Neural cell (in vitro differentiated cells): ENCODE measurements around the gene UBN1. TPM values are rescaled to one million over a fixed set of nuclear protein-coding genes. Genes with fewer than 3 reads are reported as not detected.

Source experiments
- H2AFZ ChIP-seq: fragments of 200-600, 300-800 bp; sonication (generic), shearing (Covaris generic); 2 replicates; pipeline ENCODE4 v1.6.0; 2014; ENCODE audit warnings: low read depth, mild to moderate bottlenecking, antibody characterized with exemption, low read length, moderate library complexity
- H3F3A ChIP-seq: fragments of 200-600 bp; shearing (Covaris generic); 2 replicates; pipeline ENCODE4 v1.6.1; 2016; ENCODE audit warnings: mild to moderate bottlenecking, moderate library complexity, mixed read lengths, antibody characterized with exemption, low read length; ENCODE audit not compliant: insufficient read depth, poor library complexity, severe bottlenecking
- H3K27ac ChIP-seq: fragments of 200-600, 300-800 bp; sonication (generic), shearing (Covaris generic); 2 replicates; pipeline ENCODE4 v1.5.1; 2014; ENCODE audit warnings: mild to moderate bottlenecking, low read length, moderate library complexity
- H3K27me3 ChIP-seq: fragments of 300-800, 200-600 bp; sonication (generic), shearing (Covaris generic); 2 replicates; pipeline ENCODE4 v1.6.0; 2014; ENCODE audit warnings: mild to moderate bottlenecking, low read depth, low read length, moderate library complexity; ENCODE audit not compliant: insufficient read depth
- H3K36me3 ChIP-seq: fragments of 300-800, 200-600 bp; sonication (generic), shearing (Covaris generic); 2 replicates; pipeline ENCODE4 v1.5.1; 2014; ENCODE audit warnings: mild to moderate bottlenecking, antibody characterized with exemption, low read length, moderate library complexity; ENCODE audit not compliant: insufficient read depth
- H3K4me2 ChIP-seq: fragments of 300-800, 200-600 bp; sonication (generic), shearing (Covaris generic); 2 replicates; pipeline ENCODE4 v1.6.0; 2014; ENCODE audit warnings: mild to moderate bottlenecking, low read length
- H3K4me3 ChIP-seq: fragments of 300-800, 200-600 bp; sonication (generic), shearing (Covaris generic); 2 replicates; pipeline ENCODE4 v1.5.1; 2014; ENCODE audit warnings: mild to moderate bottlenecking, low read length, moderate library complexity
- H3K79me2 ChIP-seq: fragments of 200-600 bp; shearing (Covaris generic); replicated peaks from 2 replicates; pipeline ENCODE4 v1.6.0; 2014; ENCODE audit warnings: mild to moderate bottlenecking, low read length, moderate library complexity; ENCODE audit not compliant: insufficient read depth
- H3K9ac ChIP-seq: fragments of 300-800, 200-600 bp; sonication (generic), shearing (Covaris generic); 2 replicates; pipeline ENCODE4 v1.6.1; 2016; ENCODE audit warnings: mild to moderate bottlenecking, low read length, mixed read lengths
- H3K9me2 ChIP-seq: fragments of 200-600 bp; shearing (Covaris generic); 2 replicates; pipeline ENCODE4 v1.6.1; 2016; ENCODE audit warnings: mild to moderate bottlenecking, low read length, mixed read lengths; ENCODE audit not compliant: insufficient read depth
- H3K9me3 ChIP-seq: fragments of 200-600, 300-800 bp; sonication (generic), shearing (Covaris generic); 2 replicates; pipeline ENCODE4 v1.6.1; 2016; ENCODE audit warnings: mild to moderate bottlenecking, mixed run types, low read length, moderate library complexity, mixed read lengths
- H4K20me1 ChIP-seq: fragments of 200-600 bp; shearing (Covaris generic); 2 replicates; pipeline ENCODE4 v1.6.1; 2016; ENCODE audit warnings: mild to moderate bottlenecking, mixed run types; ENCODE audit not compliant: insufficient read depth
- EP300 ChIP-seq: fragments of 450-650 bp; conservative IDR thresholded peaks from 2 replicates; pipeline ENCODE4 v1.6.1; 2014; ENCODE audit warnings: antibody characterized with exemption, mild to moderate bottlenecking, moderate library complexity; ENCODE audit not compliant: poor library complexity, severe bottlenecking
- EZH2 ChIP-seq: fragments of 200-600, 300-800 bp; shearing (Covaris generic), sonication (generic); IDR thresholded peaks from 2 replicates; pipeline ENCODE4 v1.6.1; 2014; ENCODE audit warnings: antibody characterized with exemption, low read length, borderline replicate concordance, mild to moderate bottlenecking; ENCODE audit not compliant: insufficient read depth, poor library complexity, severe bottlenecking
- MXI1 ChIP-seq: fragments of 450-650 bp; conservative IDR thresholded peaks from 2 replicates; pipeline ENCODE4 v1.6.1; 2014; ENCODE audit warnings: antibody characterized with exemption, mild to moderate bottlenecking; ENCODE audit not compliant: poor library complexity, severe bottlenecking
- POLR2AphosphoS5 ChIP-seq: IDR thresholded peaks from 2 replicates; pipeline ENCODE4 v1.6.1; 2012
- RAD21 ChIP-seq: fragments of 450-650 bp; conservative IDR thresholded peaks from 2 replicates; pipeline ENCODE4 v1.6.1; 2014; ENCODE audit warnings: antibody characterized with exemption, mild to moderate bottlenecking, moderate library complexity
- SMC3 ChIP-seq: fragments of 450-650 bp; conservative IDR thresholded peaks from 2 replicates; pipeline ENCODE4 v1.6.1; 2014; ENCODE audit warnings: antibody characterized with exemption, mild to moderate bottlenecking, moderate library complexity; ENCODE audit not compliant: poor library complexity
- TAF1 ChIP-seq: IDR thresholded peaks from 2 replicates; pipeline ENCODE4 v1.6.1; 2012; ENCODE audit warnings: low read depth
- polyA plus RNA-seq: library from polyadenylated mRNA; depleted of rRNA; stranded (reverse); fragments of >200 nt; gene quantifications from 2 replicates; pipeline ENCODE4 v1.2.3, GENCODE V29; 2014
- TF ChIP-seq, protein P1 (sequence below): fragments of 450-650 bp; IDR thresholded peaks from 2 replicates; pipeline ENCODE4 v1.5.1; 2014; ENCODE audit warnings: antibody characterized with exemption, mild to moderate bottlenecking, moderate library complexity; ENCODE audit not compliant: poor library complexity, severe bottlenecking
- TF ChIP-seq, protein P2 (sequence below): IDR thresholded peaks from 2 replicates; pipeline ENCODE4 v1.6.1; 2012; ENCODE audit warnings: borderline replicate concordance

UBN1 gene
- polyA plus RNA-seq, 1 donor from 2014 or later, result 17.1 TPM

DNA sequence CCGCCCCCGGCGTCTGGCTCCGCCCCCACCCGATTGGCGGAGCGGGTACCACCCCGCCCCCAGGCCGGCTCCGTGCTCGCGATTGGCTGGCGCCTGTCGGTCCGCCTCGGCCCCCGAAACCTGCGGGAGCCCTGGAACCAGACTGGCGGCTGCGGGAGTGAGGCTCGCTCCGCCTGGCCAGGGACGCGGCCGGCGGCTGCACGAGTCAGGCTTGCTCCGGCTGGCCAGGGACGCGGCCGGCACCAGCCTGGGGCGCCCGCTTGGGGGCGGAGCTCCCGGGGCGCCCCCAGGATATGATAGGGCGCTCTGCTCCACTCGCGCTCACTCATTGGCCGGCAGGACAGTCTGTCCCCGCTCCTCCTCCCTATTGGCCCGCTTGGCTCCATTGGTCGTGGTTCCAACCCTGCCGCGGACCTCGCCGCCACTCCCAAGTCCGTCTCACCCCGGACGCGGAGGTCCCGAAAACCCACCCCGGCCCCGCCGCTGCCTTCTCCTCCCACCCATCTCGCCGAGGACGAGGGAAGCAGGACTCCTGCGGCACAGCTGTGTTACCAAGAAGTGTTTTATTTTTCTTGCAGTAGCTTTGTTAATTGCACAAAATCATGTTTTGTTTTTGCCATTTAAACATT is 44.5 kb upstream of the UBN1 start:
- H4K20me1 ChIP-seq, result no peaks in the 10 kb centered on the region
- H3K36me3 ChIP-seq, result no peaks in the 10 kb centered on the region
- H3K9me3 ChIP-seq, result no peaks in the 10 kb centered on the region
- H3K27ac ChIP-seq, result peak overlapping the region; percentile 86
- H3K9ac ChIP-seq, result peak overlapping the region; percentile 83
- peak overlapping the region; percentile 92 for H3K4me3 ChIP-seq
- no peaks in the 10 kb centered on the region for H3K27me3 ChIP-seq
- H2AFZ ChIP-seq, result peak overlapping the region; percentile 83
- H3K79me2 ChIP-seq, result no peaks in the 10 kb centered on the region
- H3F3A ChIP-seq, result no peaks in the 10 kb centered on the region
- no peaks in the 10 kb centered on the region for H3K9me2 ChIP-seq
- H3K4me2 ChIP-seq, result peak overlapping the region; percentile 99
- TF ChIP-seq POLR2AphosphoS5, result peak; percentile 80
- no peak for TF ChIP-seq EZH2
- TF ChIP-seq MXI1, result no peak
- TF ChIP-seq, protein P1, sequence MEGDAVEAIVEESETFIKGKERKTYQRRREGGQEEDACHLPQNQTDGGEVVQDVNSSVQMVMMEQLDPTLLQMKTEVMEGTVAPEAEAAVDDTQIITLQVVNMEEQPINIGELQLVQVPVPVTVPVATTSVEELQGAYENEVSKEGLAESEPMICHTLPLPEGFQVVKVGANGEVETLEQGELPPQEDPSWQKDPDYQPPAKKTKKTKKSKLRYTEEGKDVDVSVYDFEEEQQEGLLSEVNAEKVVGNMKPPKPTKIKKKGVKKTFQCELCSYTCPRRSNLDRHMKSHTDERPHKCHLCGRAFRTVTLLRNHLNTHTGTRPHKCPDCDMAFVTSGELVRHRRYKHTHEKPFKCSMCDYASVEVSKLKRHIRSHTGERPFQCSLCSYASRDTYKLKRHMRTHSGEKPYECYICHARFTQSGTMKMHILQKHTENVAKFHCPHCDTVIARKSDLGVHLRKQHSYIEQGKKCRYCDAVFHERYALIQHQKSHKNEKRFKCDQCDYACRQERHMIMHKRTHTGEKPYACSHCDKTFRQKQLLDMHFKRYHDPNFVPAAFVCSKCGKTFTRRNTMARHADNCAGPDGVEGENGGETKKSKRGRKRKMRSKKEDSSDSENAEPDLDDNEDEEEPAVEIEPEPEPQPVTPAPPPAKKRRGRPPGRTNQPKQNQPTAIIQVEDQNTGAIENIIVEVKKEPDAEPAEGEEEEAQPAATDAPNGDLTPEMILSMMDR, result peak; percentile 53
- peak; percentile 39 for TF ChIP-seq TAF1
- no peak for TF ChIP-seq RAD21
- TF ChIP-seq, protein P2, sequence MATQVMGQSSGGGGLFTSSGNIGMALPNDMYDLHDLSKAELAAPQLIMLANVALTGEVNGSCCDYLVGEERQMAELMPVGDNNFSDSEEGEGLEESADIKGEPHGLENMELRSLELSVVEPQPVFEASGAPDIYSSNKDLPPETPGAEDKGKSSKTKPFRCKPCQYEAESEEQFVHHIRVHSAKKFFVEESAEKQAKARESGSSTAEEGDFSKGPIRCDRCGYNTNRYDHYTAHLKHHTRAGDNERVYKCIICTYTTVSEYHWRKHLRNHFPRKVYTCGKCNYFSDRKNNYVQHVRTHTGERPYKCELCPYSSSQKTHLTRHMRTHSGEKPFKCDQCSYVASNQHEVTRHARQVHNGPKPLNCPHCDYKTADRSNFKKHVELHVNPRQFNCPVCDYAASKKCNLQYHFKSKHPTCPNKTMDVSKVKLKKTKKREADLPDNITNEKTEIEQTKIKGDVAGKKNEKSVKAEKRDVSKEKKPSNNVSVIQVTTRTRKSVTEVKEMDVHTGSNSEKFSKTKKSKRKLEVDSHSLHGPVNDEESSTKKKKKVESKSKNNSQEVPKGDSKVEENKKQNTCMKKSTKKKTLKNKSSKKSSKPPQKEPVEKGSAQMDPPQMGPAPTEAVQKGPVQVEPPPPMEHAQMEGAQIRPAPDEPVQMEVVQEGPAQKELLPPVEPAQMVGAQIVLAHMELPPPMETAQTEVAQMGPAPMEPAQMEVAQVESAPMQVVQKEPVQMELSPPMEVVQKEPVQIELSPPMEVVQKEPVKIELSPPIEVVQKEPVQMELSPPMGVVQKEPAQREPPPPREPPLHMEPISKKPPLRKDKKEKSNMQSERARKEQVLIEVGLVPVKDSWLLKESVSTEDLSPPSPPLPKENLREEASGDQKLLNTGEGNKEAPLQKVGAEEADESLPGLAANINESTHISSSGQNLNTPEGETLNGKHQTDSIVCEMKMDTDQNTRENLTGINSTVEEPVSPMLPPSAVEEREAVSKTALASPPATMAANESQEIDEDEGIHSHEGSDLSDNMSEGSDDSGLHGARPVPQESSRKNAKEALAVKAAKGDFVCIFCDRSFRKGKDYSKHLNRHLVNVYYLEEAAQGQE, result peak; percentile 43

DNA sequence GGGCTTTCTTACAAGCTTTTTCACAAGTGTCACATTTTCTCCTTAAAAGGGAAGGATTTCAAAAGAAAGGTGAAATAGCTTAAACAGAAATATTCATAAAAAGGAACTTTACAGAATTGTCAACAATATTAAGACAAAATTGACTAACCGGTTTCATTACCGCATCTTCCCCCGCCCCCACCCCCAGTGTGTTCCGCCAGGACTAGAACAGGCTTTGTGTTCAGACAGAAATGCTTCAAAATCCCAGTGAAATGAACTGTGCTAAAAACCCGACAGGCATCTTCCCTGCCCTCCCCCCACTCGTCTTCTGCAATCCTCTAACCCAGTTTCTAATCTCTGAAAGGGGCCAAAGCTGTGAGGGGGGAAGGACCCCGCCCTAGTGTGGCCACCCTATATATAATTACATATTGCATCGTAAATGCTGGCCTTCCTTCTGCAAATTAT is 43.9 kb upstream of the UBN1 start:
- no peaks in the 10 kb centered on the region for H3K9me3 ChIP-seq
- TF ChIP-seq SMC3 (no peak), EZH2 (no peak), EP300 (no peak), MXI1 (no peak), TAF1 (no peak), POLR2AphosphoS5 (no peak), RAD21 (no peak)
- TF ChIP-seq, protein P1, result no peak
- TF ChIP-seq, protein P2, result no peak
- H3K4me2 ChIP-seq, result peak overlapping the region; percentile 99
- H2AFZ ChIP-seq, result peak overlapping the region; percentile 83
- no peaks in the 10 kb centered on the region for H3F3A ChIP-seq
- H3K79me2 ChIP-seq, result no peaks in the 10 kb centered on the region
- no peaks in the 10 kb centered on the region for H3K36me3 ChIP-seq
- H3K27ac ChIP-seq, result peak overlapping the region; percentile 86
- H3K9me2 ChIP-seq, result no peaks in the 10 kb centered on the region
- peak overlapping the region; percentile 92 for H3K4me3 ChIP-seq
- H3K9ac ChIP-seq, result peak overlapping the region; percentile 83
- H3K27me3 ChIP-seq, result no peaks in the 10 kb centered on the region
- no peaks in the 10 kb centered on the region for H4K20me1 ChIP-seq
